HepG2 (cell line): ENCODE results near the gene NLRC5. TPM values are rescaled to one million over a fixed set of nuclear protein-coding genes. Genes with fewer than 3 reads are reported as not detected.

ENCODE experiments used
- ELF1 ChIP-seq: sonication (generic); formaldehyde crosslinking; IDR thresholded peaks from 2 replicates; pipeline ENCODE4 v1.4.0; 2020; ENCODE audit warnings: missing genetic modification reagents
- GABPA ChIP-seq, 2 experiments: IDR thresholded peaks; 2 replicates each; pipeline ENCODE4 v1.6.1; 2011 to 2016; ENCODE audit warnings: low read depth in 2 of 2, low read length in 1 of 2, missing biosample characterization in 1 of 2, missing genetic modification characterization in 1 of 2
- HNF4A ChIP-seq: sonication (generic); formaldehyde crosslinking; IDR thresholded peaks from 2 replicates; pipeline ENCODE4 v1.4.0; 2020; ENCODE audit warnings: missing genetic modification reagents
- KLF12 ChIP-seq: sonication (generic); formaldehyde crosslinking; IDR thresholded peaks from 2 replicates; pipeline ENCODE4 v1.4.0; 2020; ENCODE audit warnings: missing genetic modification reagents, borderline replicate concordance
- MTA1 ChIP-seq: sonication (generic); formaldehyde crosslinking; IDR thresholded peaks from 2 replicates; pipeline ENCODE4 v1.4.0; 2020; ENCODE audit warnings: missing genetic modification reagents, mild to moderate bottlenecking, borderline replicate concordance
- RARG ChIP-seq: sonication (generic); formaldehyde crosslinking; IDR thresholded peaks from 2 replicates; pipeline ENCODE4 v1.4.0; 2020; ENCODE audit warnings: low read depth, mild to moderate bottlenecking, missing genetic modification reagents
- RBAK ChIP-seq: sonication (generic); formaldehyde crosslinking; IDR thresholded peaks from 2 replicates; pipeline ENCODE4 v1.5.1; 2020; ENCODE audit warnings: mild to moderate bottlenecking, missing genetic modification reagents
- TCF7L2 ChIP-seq: IDR thresholded peaks from 2 replicates; pipeline ENCODE4 v1.6.1; 2011; ENCODE audit warnings: mild to moderate bottlenecking, low read depth, low read length, moderate library complexity
- TFE3 ChIP-seq: IDR thresholded peaks from 2 replicates; pipeline ENCODE4 v1.6.1; 2016
- XRCC5 ChIP-seq: fragments of 200-400 bp; formaldehyde crosslinking; optimal IDR thresholded peaks from 2 replicates; pipeline ENCODE3; 2017; ENCODE audit warnings: mild to moderate bottlenecking, low read length
- ZBTB20 ChIP-seq: sonication (generic); formaldehyde crosslinking; IDR thresholded peaks from 2 replicates; pipeline ENCODE4 v1.8.1; 2023; ENCODE audit warnings: missing genetic modification reagents, low read depth, mild to moderate bottlenecking, borderline replicate concordance
- ZBTB4 ChIP-seq: sonication (generic); formaldehyde crosslinking; IDR thresholded peaks from 2 replicates; pipeline ENCODE4 v1.4.0; 2020; ENCODE audit warnings: missing genetic modification reagents, mild to moderate bottlenecking, borderline replicate concordance
- ZFP36L1 ChIP-seq: sonication (generic); formaldehyde crosslinking; IDR thresholded peaks from 2 replicates; pipeline ENCODE4 v1.8.0; 2022; ENCODE audit warnings: mild to moderate bottlenecking, missing genetic modification reagents, moderate library complexity
- ZNF704 ChIP-seq: sonication (generic); formaldehyde crosslinking; IDR thresholded peaks from 2 replicates; pipeline ENCODE4 v1.8.1; 2023; ENCODE audit warnings: mild to moderate bottlenecking, inconsistent platforms, moderate library complexity, missing genetic modification reagents, borderline replicate concordance
- ZNF879 ChIP-seq: sonication (generic); formaldehyde crosslinking; IDR thresholded peaks from 2 replicates; pipeline ENCODE4 v1.8.1; 2023; ENCODE audit warnings: missing genetic modification reagents
- ZNF883 ChIP-seq: sonication (generic); formaldehyde crosslinking; IDR thresholded peaks from 2 replicates; pipeline ENCODE4 v1.5.1; 2020; ENCODE audit warnings: mild to moderate bottlenecking, missing genetic modification reagents; ENCODE audit errors: not compliant biosample characterization
- polyA plus RNA-seq, 8 experiments: library from polyadenylated mRNA; depleted of rRNA in 3 of 8; stranded (reverse) in 7 of 8; unstranded in 1 of 8; fragments of >200 nt; fragmentation: Illumina TruSeq in 4 of 8; extraction: Trizol in 4 of 8; gene quantifications; 2 replicates each; pipeline versions ENCODE4 v1.2.1 to v1.2.3, GENCODE V29; 2011 to 2016; ENCODE audit warnings: low read depth in 4 of 8, missing spikeins in 1 of 8, mixed read lengths in 1 of 8; ENCODE audit not compliant: insufficient read depth in 1 of 8
- total RNA-seq, 5 experiments: library from RNA; depleted of rRNA; stranded (reverse); fragments of >200 nt; fragmentation: Illumina TruSeq; extraction: Trizol; gene quantifications; 2 replicates each; pipeline ENCODE4 v1.2.3, GENCODE V29; 2016; ENCODE audit warnings: low read depth in 1 of 5
- TF ChIP-seq, protein P1 (sequence below): sonication (generic); formaldehyde crosslinking; IDR thresholded peaks from 2 replicates; pipeline ENCODE4 v1.4.0; 2020; ENCODE audit warnings: low read depth, mild to moderate bottlenecking, missing genetic modification reagents

The NLRC5 gene
- total and polyA plus RNA-seq, 2 of the 13 experiments (the other 11 are each of a cell fraction or from before 2014, with no cell fraction given): 6.3 to 12.7 TPM

DNA sequence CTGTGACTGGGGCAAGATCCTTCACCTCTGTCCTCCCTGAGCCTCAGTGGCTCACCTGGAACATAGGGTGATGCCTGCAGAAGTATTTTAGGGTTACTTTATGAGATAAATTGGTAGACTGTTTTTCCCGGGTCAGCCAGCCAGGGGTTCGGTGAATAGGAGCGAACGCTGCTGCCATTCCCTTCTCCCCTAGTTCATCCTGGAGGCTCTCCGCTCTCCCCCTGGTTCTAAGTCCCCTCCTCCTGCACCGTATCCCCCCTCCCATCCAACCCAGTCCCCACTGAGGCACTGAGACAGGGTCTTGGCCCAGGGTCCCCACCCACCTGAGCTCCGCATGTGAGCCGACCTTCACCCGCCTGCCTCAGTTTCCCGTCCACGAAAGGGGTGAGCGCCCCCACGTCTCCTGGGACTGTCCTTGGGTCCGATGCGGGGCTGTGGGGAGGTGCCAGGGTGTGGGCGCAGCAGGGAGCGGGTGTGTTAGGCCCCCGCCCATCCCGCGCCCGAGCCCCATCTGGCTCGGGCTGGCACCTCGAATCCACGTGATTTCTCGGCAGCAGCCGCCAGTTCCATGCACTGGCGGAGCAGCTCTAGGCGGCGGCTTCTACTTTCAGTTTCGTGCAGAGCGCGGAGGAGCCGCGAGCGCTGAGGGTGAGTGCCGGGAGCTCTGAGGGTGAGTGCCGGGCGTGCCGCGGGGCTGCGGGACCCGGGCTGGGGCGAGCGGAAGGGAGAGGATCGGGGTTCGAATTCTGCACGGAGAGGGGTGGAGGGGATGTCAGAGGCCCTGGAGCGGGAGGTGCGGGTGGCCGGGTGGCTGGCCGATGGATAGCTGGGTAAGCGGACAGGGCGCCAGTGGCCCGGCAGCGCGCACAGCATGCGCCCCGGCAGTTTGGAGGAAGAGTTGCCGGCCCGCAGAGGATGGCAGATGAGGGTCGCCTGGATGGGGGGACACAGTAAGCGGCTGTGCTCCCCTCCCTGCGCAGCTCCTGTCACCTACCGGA, at the start of gene NLRC5 (continued):
- TF ChIP-seq GABPA (IDR thresholded peaks at IDR 0.05; ENCODE audit: low read depth, low read length) (no peak), GABPA (CRISPR knock-in tag; IDR thresholded peaks at IDR 0.05; ENCODE audit: low read depth) (no peak), ZBTB4 (CRISPR knock-in tag) (no peak), XRCC5 (peak; percentile 31), KLF12 (no peak), ZNF704 (CRISPR knock-in tag) (no peak), ZBTB20 (CRISPR knock-in tag) (0 out of 2 replicates have a peak, but pooled peaks have one; percentile 65), TCF7L2 (no peak), MTA1 (peak; percentile 86; the same call in 1 of the 2 replicates), ZFP36L1 (CRISPR knock-in tag) (no peak), HNF4A (CRISPR knock-in tag) (peak; percentile 30), RBAK (CRISPR knock-in tag) (no peak), ZNF879 (no peak), TFE3 (peak; percentile 85), ELF1 (CRISPR knock-in tag) (no peak), ZNF883 (CRISPR knock-in tag) (peak; percentile 86), RARG (CRISPR knock-in tag) (no peak)
- TF ChIP-seq, protein P1, sequence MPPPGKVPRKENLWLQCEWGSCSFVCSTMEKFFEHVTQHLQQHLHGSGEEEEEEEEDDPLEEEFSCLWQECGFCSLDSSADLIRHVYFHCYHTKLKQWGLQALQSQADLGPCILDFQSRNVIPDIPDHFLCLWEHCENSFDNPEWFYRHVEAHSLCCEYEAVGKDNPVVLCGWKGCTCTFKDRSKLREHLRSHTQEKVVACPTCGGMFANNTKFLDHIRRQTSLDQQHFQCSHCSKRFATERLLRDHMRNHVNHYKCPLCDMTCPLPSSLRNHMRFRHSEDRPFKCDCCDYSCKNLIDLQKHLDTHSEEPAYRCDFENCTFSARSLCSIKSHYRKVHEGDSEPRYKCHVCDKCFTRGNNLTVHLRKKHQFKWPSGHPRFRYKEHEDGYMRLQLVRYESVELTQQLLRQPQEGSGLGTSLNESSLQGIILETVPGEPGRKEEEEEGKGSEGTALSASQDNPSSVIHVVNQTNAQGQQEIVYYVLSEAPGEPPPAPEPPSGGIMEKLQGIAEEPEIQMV (CRISPR knock-in tag): 0 out of 2 replicates have a peak, but pooled peaks have one; percentile 63
